GM10266 (cell line): ENCODE data around the gene C4BPA.

Experiments used
- DNase-seq: peaks from one replicate; pipeline ENCODE4 v3.0.0; 2012; ENCODE audit errors: extremely low spot score
- TF ChIP-seq, protein P1 (sequence below): IDR thresholded peaks from 2 replicates; pipeline ENCODE4 v1.5.1; 2012; ENCODE audit warnings: mild to moderate bottlenecking, low read depth; ENCODE audit not compliant: control insufficient read depth, insufficient read depth; ENCODE audit errors: missing control alignments

C4BPA gene

DNA sequence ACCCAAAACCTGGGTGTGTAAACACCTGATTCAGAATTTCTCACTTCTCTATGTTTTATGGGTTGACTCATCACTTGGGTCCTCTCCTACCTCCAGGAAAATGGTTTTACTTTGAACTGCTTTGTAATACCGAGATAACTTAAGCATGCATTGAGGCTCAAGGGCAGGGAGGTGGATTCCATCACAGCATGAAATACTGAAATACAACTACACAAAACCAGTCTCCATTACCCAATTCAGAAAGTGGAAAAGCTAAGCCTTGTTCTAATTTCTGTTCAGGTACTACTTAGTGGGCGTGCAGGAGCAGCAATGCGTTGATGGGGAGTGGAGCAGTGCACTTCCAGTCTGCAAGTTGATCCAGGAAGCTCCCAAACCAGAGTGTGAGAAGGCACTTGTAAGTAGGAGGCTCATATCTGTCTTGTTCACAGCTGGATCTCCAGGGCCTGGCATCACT lies 6.1 kb upstream of the C4BPA start:
- TF ChIP-seq, protein P1, sequence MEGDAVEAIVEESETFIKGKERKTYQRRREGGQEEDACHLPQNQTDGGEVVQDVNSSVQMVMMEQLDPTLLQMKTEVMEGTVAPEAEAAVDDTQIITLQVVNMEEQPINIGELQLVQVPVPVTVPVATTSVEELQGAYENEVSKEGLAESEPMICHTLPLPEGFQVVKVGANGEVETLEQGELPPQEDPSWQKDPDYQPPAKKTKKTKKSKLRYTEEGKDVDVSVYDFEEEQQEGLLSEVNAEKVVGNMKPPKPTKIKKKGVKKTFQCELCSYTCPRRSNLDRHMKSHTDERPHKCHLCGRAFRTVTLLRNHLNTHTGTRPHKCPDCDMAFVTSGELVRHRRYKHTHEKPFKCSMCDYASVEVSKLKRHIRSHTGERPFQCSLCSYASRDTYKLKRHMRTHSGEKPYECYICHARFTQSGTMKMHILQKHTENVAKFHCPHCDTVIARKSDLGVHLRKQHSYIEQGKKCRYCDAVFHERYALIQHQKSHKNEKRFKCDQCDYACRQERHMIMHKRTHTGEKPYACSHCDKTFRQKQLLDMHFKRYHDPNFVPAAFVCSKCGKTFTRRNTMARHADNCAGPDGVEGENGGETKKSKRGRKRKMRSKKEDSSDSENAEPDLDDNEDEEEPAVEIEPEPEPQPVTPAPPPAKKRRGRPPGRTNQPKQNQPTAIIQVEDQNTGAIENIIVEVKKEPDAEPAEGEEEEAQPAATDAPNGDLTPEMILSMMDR: no peak
- DNase-seq: peak; percentile 53

DNA sequence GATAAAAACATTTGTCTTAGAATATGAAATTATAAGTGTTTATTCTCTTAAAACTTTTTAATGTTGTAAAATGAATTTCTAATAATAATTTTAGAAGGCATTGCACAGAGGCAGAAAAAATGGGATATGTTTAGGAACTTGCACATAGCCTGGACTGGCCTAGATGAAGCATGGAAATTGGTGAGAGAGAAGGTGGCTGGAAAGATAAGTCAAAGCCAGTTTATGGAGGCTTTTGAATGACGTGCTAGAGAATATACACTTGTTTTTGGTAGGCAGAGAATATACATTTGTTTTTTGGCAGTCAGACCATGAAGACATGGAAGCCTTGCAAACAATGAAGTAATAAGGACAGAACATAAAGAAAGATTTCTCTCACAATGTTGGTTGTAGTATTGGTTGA lies 2.3 kb upstream of the C4BPA start:
- TF ChIP-seq, protein P1: no peak
- no peak for DNase-seq

DNA sequence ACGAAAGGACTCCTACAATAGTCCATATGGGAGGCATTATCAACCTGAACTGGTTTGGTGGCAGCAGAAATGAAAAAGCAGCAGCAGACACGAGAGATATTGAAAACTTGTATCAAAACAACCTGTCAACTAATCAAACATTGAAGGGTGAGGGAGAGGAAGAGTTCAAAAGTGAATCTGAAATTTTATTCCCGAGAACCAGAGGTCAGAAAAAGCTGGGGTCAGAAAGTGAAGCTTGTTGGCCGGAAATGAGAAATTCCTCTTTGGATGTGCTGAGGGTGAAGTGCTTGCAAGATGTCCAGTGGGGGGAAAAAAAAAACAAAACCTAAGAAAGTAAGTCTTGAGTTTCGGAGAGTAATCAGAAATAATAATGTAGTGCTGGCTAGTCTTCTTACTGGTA lies 1.9 kb upstream of the C4BPA start:
- TF ChIP-seq, protein P1: no peak
- DNase-seq: no peak

DNA sequence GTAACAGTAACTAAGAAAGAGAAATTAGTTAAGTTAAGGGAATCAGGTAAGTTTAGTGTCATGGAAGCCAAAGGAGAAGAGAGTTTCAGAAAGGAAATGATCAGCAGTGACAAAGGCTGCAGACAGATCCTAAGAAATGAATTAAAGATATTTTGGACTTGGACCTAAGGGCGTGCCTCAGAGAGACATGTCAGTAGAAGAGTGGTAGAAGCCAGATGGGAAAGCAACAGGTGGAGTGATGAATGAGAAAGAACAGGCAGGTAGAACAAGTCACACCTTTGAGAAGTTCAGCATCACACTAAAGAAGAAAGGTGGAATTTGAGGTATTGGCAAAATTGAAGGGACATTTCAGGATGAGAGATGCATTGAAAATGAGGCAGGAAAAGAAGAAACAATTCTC lies 1.4 kb upstream of the C4BPA start:
- no peak for DNase-seq
- TF ChIP-seq, protein P1: no peak

DNA sequence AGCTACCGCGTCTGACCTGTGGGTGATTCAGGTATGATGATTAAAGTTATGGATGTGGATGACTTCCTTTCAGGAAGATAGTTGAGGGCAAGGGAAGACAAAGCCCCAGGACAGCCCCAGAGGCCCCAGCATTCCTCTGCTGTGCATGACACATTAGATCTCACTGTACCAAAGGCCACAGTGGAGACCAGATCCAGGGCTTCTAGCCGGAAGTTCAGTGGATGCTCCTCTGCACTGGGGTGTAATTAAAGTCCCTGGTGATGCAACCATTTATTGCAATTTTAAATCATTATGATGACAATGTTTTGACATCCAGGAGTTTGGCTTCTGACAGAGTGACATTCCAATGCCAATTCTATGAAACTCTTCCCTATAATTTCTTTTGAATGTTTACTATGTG lies 5.0 kb downstream of the C4BPA start:
- DNase-seq: no peak
- TF ChIP-seq, protein P1: no peak

DNA sequence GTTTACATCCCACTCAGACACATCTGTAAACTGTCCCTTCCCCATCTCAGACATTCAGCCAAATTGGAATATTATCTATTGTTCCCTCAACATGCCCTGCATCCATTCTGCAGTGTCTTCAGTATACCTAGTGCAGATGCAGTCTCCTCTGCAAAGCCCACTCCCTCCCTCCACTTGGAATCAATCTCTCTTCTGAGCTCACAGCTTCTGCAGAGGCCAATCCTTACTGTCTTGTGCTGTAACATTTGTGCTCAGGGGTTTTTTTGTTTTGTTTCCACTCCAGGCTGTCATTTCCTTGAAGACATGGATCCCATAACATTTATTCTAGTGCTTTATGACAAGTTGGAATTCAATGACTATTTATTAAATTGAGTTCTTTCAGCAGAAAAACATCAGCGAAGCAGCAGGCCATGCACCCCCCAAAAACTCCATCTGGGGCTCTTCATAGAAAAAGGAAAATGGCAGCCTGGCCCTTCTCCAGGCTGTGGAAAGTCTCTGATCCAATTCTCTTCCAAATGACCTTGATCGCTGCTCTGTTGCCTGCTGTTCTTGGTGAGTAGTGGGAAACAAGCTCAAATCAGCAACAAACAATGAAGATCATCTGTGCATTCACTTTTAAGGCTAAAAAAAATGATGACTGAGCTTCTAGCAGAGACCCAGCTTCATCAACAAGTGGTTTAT lies 8.7 kb downstream of the C4BPA start:
- TF ChIP-seq, protein P1: no peak
- DNase-seq: no peak

DNA sequence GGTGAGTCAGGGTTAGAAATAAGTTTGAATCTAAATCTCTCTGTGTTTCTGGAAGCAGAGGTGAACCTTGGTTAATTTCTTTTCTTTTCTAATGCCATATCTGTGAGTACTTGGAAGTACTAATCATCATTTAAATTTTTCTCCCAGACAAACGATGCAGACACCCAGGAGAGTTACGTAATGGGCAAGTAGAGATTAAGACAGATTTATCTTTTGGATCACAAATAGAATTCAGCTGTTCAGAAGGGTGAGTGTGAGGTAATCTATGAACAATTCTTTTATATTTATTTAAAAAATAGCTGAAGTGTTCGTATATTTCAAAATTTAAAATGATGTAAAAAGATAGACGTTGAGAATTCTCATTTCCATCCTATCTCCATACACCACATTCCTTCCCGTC lies 11.2 kb downstream of the C4BPA start:
- TF ChIP-seq, protein P1: no peak
- DNase-seq: no peak
